Putamen (tissue), 1 donor: ENCODE measurements around the gene FASTKD3.

Experiments used
- DNase-seq: peaks from one replicate; pipeline ENCODE4 v3.0.0-alpha.2; 2016; ENCODE audit warnings: low spot score

Gene FASTKD3

DNA sequence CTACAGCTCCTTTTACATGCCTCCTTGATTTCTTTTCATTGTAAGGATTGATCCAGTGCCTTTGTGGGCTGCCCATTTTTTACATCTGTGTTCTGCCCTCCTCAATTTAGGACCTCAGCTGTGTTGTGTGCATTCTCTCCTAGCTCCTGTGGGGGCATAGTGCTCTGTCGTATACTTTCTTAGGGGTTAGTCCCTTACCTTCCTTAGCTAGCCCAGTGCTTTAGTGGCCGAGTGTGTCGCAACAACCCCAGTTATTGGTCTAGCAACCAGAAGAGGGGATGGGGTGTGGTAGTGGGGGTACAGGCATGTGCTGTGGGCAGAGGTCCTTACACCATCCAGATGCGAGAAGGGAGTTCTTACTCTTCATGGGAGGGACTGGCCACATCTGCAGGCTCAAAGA, 12.3 kb upstream of the FASTKD3 start:
- no peak for DNase-seq

DNA sequence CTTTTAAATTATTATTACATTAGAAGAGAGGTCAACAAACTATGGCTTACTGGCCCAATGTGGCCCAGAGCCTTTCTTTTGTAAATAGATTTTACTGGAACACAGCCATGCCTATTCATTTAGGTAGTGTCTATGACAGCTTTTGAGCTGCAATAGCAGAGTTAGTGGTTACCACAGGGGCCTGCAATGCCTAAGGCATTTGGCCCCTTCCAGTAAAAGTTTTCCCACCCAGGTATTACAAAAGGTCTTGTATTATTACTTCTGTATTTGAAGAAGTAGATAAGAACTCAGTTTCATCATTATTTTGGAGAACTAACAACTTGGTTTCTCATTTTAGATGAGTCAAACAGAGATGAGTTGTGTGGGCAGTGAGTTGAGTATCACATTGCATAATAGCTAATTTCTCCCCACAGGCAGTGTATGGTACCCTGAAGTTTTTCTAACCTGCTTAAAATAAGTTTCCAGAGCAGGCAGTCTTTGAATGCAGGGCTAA, 9.6 kb upstream of the FASTKD3 start:
- peak; percentile 51 for DNase-seq

- no peak for DNase-seq
Measured at GRCh38 chr5:7877851-7878250, 9.0 kb upstream of the FASTKD3 start.

DNA sequence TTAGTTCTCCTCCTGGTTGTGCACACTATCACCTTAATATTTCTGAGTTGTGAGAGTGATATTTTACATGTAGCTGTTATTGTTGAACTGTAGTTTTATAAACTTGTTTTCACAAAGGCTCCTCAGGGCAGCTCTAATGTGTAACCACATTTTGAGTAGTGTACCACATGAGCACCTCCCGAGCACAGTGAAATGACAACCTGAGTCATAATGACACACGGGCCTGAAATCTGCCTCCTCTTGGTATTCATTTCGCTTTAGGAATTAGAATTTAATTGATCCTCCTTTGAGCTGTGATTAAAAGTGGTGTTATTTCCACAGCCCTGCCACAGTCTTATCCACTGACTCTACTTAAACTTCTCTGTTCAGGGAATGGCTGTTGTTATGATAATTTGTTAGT, 8.0 kb upstream of the FASTKD3 start:
- DNase-seq: no peak

- no peak for DNase-seq
Measured at GRCh38 chr5:7875151-7875550, 6.3 kb upstream of the FASTKD3 start.

GRCh38 chr5:7874639-7875038, 5.8 kb upstream of the FASTKD3 start:
- DNase-seq: no peak

DNA sequence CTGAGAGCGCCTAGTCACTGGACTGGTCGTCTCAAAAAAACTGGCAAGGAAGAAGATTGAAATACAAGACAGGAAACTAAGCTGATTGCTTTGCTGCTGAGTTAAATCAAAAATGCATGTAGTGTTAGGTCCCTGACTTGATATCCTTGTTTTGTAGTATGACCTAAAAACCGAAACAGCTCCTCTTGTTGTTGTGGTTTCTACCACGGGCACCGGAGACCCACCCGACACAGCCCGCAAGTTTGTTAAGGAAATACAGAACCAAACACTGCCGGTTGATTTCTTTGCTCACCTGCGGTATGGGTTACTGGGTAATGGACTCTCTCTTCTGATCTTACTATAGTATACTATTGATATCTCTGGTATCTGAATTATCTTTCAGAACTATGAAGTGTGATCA, 4.4 kb upstream of the FASTKD3 start:
- no peak for DNase-seq

DNA sequence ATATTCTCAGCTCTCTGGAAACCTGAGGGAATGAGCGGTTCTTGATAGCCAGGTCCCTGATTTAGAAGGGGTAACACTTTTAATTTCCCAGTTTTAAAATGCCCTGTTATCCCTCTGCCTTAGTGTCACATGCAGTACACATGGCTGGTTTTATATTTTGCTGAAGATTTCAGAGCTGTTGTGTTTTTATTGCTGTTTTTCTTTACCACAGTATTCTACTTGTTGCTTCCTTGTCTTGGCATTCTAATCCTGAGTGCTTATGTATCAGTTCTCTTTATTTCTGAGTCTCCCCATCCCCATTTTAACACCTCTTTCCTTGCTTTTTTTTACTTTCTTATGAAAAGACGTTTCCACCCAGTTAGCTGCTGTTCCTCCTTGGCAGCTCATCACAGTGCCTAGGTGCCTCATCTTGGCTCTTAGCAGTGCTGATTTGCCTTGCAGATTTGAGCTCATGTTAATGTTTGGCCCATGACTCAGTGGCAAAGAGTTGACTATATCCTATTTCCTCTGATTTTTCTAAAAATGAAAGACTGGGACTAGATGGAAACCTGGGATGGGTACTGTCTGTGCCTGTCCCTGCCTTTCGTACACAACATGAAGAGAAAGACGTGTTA, 3.8 kb upstream of the FASTKD3 start:
- no peak for DNase-seq

DNA sequence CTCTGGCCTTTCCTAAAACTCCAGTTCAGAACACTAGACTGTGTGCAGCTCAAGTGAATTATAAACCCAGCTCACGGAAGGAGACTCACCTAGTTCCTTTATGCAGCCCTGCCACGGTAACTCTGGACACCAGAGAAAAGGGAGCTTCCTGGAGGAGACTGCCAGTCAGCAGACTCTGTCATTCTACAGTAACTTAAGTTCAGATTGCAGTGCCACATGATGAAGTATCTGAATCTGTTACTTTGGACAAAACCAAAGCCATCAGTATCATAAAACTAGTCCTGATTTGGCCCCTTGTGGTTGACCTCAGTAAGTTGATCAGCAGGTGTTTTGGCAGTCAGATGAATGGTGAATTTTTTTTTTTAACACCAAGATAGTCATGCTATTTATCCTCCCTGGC, 2.8 kb upstream of the FASTKD3 start:
- no peak for DNase-seq

DNA sequence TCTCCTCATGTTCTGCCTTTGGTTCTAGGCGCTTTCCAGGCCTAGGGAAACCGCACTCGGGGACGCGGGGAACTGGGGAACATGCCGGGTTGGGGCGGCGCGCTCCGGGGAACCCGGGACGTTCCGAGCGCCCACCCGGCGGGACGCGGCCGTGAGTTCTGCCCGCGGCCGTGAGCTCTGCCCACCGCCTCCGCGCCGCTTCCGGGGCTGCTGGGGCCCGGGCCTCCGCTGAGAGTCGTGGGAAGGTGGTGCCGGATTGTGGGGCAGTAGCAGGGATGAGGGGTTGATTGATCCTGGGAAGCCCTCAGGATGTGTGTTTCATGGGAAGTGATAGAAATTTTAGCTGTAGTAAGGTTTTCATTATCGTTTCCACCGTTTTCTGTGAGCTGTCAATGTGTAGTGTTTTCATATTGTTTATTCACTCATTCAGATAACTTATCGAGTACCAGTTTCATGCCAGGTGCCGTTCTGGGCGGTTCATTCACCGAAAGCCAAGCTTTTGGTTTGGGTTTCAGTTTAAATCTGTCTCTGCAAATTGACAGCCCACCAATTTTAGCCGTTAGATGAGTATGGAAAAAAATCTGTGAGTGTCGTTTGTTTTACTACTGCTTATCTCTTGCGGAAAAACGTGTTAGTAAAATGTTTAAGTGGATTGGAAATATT, 774 bp upstream of the FASTKD3 start:
- no peak for DNase-seq

DNA sequence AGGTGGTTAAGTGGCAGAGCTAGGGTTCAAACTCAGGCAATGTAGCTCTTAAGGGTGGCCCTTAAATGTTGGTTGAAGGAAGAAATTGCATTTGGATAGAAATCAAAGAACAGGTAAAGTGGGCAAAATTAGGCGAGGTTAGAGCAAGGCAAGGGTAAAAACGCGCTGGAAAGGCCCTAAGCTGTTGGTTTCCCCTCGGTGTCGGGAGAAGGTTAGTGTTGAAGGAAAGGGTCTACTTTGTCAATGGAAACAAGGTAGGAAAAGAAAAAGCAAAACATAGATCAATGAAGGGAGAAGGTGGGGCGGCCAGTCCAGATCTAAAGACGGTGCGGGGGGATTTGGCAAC, 431 bp downstream of the FASTKD3 start:
- DNase-seq: no peak

GRCh38 chr5:7867260-7867659, 1.6 kb downstream of the FASTKD3 start:
- DNase-seq: no peak

- no peak for DNase-seq
Measured at GRCh38 chr5:7866196-7866595, 2.6 kb downstream of the FASTKD3 start.

- no peak for DNase-seq
Measured at GRCh38 chr5:7857926-7858632, 10.8 kb downstream of the FASTKD3 start.

DNA sequence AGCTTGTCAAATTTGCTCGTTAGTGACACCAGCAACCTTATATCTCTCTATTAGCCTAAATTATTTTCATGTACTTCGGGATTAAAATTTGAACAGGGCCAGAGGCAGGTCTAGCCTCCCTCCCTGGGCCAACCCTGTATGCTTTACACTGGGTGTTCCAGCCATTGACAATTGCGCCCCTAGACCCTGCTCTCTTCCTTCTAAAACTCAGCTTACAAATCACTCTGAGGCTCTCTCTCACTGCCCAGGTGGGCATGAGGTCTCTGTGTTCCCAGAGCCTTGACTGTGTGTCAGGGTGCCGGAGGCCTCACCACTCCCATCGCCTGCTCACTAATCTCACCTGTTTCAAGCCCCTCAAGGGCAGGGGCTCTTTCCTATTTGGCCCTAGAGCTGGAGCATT, 11.5 kb downstream of the FASTKD3 start:
- no peak for DNase-seq

GRCh38 chr5:7856855-7857254, 12.0 kb downstream of the FASTKD3 start:
- peak; percentile 55 for DNase-seq

DNA sequence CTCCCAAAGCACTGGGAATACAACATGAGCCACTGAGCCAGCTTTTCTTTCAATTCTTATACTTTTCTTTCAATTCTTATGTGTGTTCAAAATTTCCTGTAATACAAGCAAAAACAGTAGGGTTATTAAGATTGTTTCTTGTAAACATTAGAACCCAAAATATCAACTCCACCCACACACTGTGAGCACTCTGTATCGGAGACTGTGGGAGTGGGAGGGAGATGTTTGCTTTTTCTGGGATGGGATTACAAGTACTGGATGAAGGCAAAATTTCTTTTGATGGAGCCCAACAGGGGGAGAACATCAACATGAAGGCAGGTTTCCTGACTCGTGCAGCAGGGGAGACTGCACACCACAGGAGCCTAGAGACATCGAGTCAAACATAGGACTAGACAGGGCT, 13.2 kb downstream of the FASTKD3 start:
- DNase-seq: no peak

DNA sequence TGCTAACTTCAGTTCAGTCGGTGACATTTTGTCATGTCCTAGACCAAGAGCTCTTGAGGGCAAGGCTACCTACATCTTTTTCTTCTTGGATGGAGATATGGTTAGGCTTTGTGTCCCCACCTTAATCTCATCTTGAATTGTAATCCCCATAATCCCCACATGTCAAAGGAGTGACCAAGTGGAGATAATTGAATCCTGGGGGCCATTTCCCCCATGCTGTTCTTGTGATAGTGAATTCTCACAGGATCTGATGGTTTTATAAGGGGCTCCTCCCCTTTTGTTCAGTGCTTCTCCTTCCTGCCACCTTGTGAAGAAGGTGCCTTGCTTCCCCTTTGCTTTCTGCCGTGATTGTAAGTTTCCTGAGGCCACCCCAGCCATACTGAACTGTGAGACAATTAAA, 15.8 kb downstream of the FASTKD3 start:
- no peak for DNase-seq

DNA sequence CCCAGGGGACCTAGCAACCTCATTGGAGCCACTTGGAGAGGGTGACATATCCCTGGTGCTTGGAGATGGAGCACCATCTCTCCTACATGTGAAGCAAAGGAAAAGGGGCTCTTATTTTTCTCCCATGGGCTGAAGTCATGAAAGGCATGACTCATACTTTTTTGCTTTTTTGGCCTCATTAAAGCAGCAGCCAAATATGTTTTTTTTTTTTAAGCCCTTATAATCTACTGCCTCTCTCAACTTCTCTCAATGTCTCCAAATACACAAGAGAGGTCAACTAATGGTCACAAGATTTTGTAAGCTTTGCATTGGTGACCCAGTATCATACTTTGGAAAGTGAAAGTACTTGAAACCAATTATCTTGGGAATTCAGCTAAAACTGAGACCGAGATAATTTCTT, 16.3 kb downstream of the FASTKD3 start:
- no peak for DNase-seq

DNA sequence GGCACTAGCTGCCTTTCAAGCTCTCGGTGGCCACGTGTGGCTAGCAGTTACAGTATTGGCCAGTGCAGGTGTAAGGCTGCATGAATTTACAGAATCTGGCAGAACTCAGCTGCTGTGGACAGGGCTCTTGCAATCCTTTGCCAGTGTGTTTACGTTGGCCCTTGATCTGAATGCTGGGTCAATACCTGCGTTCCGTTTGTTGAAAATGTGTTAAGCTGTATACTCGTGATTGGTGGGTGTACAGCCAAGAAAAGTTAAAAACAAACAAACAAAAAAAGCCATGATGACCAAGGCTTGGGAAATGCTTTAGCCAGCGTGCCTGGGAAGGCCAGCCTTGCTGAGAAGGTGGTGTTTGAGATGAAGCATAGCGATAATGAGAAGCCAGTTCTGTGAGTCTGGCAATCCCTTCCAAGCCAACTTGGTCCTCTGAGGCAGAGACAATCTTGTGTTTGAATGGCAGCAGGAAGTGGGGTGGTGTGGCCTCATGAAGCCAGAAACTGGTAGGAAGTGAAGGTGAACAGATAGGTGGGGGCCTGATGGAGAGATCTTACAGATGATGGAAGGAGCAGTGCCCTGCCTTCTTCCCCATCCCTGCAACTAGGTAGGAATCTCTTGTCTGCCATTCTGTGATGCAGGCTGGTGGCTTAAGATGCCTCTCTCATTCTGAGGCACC, 17.1 kb downstream of the FASTKD3 start:
- DNase-seq: no peak

- DNase-seq: no peak
Measured at GRCh38 chr5:7851240-7851592, 17.6 kb downstream of the FASTKD3 start.

GRCh38 chr5:7850395-7851239, 18.2 kb downstream of the FASTKD3 start, which contains the start of gene CFAP90:
Gene CFAP90, minus strand, starts transcription at chr5:7851133. Its CDS starts 112 bp downstream, at chr5:7851021.
- no peak for DNase-seq
